Activated T-cell treated with anti-CD3 and anti-CD28 coated beads, Interleukin-2, amount 50 U/mL, for 1 hour (primary cell): ENCODE data around the gene BACH1.
A peak's percentile ranks its signal among the peaks of the same experiment; 100 is the strongest.
"Not testable (repeated sequence)": the region's sequence is repeated elsewhere in the genome, so short reads cannot be mapped to it uniquely, and the experiment has no call there.

Experiments
- DNase-seq: peaks from one replicate; pipeline ENCODE4 v3.0.0-alpha.2; 2020

The BACH1 gene

DNA sequence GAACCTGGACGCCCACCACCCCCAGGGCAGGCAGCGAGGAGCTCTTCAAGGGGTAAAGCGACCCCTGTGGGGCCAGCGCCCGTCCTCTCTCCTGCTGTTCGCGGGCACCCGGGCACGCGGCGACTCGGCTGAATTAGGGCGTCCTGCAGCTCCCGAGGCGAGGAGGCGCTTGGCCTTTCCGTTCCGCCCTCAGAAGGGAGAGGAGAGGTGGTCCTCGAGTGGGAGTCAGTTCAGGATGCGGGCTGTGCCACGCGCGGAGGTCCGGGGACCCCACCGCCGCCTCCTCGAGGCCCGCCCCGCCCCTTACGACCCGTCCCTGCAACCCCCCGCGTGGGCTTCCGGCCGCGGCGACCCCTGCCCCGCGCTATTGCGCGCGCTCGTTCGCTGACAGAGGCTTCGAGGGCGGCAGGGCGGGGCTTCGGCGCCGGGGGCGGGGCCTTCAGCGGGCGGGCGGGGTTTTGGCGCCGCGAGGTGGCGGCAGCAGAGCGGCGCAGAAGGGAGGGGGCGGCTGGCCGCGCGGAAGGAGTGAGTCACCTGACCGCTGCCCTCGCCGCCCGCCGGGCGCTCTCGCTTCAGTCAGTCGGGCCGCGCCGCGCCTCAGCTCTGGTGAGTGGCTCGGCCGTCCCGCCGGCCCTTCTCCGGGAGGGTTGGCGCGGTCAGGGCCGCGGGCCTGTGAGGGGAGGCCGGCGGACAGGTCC is at the start of gene BACH1:
Gene BACH1 (plus strand): TSS at position 575 of the 698 bp plus-strand sequence. CDS start 22,359 bp downstream, outside the sequence.
- peak; percentile 88 for DNase-seq

DNA sequence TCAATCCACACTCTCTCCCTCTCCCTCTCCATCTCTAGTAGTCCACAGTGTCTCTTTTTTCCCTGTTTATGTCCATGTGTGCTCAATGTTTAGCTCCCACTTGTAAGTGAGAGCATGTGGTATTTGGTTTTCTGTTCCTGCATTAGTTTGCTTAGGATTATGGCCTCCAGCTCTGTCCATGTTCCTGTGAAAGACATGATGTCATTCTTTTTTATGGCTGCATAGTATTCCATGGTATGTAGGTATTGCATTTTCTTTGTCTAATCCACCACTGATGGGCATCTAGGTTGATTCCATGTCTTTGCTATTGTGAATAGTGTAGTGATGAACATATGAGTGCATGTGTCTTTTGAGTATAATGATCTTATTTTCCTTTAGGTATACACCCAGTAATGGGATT is 49.4 kb upstream of the BACH1 start:
- not testable (repeated sequence) for DNase-seq

DNA sequence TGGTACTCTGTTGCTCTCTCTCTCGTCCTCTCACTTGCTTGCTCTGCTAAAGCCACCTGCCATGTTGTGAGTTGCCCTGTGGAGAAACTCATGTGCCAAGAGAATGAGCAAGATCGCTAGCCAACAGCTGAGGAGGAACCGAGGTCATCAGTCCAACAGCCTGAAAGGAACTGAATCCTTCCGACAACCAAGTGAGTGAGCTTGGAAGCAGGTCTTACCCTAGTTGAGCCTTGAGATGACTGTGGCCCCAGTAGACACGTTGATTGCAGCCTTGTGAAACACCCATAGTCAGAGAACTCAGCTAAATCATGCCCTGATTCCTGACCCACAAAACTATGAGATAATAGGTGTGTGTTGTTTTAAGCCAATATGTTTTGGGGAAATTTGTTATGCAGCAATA is 48.1 kb upstream of the BACH1 start:
- no peak for DNase-seq

DNA sequence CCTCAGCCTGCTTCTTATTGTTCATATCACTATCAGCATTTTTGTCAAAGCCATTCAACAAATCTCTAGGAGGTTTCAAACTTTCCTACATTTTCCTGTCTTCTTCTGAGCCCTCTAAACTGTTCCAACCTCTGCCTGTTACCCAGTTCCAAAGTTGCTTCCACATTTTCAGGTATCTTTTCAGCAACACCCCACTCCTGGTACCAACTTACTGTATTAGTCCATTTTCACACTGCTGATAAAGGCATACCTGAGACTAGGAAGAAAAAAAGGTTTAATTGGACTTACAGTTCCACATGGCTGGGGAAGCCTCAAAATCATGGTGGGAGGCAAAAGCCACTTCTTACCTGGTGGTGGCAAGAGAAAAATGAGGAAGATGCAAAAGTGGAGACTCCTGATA is 44.9 kb upstream of the BACH1 start:
- not testable (repeated sequence) for DNase-seq

DNA sequence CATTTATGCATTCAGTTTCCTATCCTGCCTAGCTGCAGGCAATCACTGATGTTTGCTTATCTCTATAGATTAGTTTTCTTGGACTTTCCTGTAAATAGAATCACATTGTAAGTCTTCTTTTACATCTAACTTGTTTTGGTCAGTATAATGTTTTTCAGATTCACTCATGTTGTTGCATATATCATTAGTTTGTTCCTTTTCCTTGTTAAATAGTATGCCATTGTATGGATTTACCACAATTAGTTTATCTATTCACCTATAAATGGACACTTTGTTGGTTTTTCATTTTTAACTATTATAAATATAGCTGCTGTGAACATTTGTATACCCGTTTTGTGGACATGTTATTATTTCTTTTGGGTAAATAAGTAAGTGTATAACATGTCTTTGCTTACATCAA is 44.2 kb upstream of the BACH1 start:
- no peak for DNase-seq

DNA sequence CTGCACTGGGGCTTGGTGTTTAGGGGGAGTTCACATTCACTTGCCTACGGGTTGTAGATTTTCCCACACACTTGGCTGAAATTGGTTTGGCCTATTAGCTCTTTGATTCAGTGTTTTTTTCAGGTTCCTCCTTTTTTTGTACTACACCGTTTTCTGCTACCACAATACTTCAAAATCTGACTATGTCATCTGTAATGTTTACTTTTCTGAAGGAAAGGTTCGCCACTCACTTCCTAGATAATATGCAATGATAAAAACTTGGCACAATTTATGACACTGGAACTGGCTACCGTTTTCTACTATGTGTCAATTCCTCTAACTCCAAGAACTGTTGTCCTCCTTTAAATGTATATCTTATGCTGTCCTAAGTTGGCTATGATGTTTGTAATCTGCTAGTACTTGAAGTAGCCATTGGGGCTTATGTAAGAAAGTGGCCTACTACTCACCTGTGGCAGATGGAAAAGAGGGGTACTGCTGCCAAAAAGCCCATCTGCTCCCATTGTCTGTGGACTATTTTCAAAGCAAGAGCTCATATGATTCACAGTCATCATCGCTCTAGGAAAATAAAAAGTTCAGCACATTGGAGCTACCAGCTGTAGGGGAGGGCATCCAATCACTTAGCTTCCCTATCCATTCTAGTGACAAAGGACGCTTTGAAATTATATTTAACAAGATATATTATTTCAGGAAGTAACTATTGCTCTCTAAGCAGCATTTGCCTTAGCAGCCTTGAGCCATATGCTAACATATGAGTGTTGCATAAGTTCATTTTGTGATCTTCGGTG is 42.4 kb upstream of the BACH1 start:
- no peak for DNase-seq

DNA sequence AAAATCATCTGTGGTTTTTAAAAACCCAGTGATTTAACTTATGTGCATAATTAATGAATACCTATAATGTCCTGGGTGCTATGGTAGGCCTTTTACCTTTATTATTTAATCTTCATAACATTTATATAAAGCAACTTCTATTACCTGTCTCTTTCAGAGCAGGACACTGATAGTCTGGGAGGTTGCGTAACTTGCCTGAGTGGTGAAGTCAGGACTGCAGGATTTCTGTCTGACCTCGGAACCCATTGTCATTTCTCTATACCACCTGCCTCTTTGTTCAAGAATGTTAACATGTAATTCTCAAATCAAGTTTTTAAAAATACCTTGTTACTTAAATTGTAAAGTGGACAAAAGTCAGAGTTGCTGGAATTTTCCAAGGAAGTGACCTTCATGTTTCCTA is 41.0 kb upstream of the BACH1 start:
- no peak for DNase-seq

DNA sequence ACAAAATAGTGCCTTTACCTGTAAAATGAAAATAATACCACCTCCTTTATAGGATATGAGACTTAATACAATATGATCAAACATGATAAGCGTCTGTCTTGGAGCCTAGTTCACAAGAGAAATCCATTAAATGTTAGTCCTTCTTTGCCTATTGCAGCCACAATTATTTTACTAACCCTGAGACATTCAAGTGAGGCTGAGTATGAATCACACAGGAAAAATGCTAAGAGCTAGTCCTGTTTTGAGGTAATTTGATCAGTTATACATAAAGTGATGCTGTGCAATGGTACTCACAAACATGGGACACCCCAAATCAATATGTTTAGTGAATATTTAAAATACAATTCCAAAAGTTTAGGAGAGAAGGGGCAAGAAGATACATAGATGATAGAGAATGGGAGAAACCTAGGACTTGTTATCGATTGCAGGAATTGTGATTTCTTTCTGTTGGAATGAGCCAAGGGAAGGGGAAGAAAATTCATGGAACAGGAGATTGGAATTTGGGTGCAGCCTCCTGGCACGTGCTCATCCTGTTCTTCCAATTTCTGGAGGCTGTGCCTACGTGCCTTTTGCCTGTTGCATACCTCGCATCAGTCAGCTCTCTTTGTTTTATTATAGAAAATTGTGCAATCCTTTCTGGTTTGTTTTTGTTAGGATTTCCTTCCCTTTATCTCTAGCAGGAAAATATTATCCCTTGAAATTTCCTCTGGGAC is 39.9 kb upstream of the BACH1 start:
- no peak for DNase-seq

DNA sequence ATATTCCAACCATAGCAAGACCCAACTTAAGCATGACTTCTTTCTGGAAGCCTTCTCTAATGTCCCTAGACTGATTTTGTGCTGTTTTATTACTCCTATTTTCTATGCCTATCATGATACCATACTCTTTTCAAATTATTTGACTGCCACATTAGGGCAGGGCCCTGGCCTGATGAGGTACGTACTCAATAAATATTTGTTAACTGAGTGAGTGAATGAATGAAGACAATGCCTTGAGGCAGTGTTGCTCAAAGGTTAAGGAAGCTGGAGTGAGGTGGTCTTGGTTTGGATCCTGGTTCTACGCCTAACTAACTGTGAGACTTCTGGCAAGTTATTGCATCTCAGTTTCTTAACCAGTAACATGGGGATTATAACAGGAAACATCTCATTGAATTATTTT is 38.3 kb upstream of the BACH1 start:
- no peak for DNase-seq

DNA sequence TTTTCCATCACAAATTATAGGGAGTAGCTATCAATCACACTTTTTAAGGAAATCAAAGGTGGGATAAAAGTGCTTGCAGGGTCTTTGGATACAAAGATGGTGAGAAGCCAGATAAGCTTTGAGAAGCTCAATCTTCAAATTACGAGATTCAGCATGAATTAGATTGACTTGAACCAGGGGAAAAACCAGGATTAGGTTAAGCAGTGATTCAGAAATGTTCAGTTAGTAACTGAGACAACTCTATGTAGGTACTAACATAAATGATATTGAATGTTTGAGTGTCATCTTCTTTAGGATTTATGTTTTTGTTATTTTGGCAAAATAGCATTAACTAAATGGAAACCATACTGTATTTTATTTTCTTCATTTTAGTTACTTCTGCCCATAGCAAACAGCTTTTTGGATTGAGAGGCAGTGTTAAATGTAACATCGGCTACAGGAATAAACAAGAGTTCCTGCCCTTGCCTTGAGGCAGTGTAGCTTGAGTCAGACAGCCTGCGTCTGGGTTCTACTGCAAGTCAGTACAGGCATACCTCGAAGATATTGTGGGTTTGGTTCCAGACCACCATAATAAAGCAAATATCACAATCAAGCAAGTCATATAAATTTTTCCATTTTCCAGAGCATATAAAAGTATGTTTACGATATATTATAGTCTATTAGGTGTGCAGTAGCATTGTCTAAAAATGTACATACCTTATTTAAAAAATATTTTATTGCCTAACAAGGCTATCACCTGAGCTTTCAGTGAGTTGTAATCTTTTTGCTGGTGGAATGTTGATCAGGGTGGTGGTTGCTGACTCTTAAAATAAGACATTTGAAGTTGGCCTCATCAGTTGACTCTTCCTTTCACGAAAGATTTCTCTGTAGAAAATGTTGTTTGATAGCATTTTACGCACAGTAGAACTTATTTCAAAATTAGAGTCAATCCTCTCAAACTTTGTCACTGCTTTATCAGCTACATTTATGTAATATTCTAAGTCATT is 36.9 kb upstream of the BACH1 start:
- DNase-seq: no peak

DNA sequence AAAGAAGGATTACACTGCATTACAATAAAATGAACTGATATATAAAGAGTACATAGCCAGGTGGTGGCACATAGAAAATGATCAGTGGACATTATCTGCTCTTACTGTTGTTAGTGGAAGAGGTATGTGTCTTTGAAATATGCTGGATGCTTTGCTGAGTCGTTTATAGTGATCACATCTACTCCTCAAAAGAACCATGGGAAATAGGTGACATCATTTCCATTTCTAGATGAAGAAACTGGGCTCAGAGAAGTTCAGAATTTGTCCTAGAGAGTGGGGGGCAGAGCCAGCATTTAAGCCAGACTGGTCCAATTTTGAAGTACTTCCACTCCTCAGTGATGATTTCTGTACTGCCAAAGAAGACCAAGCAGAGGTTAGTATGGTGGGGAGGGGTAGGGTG is 34.0 kb upstream of the BACH1 start:
- no peak for DNase-seq

DNA sequence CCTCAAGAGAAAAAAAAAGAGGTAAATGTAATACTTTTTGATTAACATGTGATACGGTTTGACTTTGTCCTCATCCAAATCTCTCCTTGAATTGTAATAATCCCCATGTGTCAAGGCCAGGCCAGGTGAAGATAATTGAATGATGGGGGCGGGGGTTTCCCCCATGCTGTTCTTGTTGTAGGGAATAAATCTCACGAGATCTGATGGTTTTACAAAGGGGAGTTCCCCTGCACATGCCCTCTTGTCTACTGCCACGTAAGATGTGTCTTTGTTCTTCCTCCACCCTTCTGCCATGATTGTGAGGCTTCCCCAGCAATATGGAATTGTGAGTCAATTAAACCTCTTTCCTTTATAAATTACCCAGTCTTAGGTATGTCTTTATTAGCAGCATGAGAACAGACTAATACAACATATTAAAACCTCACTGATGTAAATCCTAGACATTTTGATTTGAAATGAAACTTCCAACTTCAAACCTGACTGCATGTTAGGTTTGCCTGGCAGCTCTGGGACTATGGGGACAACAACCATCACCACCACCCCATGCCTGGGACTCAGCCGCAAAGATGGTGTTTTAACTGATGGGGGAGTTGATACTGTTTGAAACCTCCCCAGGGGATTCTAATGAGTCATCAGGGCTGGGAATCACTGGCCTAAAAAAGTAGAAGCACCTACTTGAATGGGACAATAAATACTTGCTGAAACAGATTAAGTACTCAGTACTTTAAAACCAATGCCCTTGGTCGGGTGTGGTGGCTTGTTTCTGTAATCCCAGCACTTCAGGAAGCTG is 32.8 kb upstream of the BACH1 start:
- no peak for DNase-seq

DNA sequence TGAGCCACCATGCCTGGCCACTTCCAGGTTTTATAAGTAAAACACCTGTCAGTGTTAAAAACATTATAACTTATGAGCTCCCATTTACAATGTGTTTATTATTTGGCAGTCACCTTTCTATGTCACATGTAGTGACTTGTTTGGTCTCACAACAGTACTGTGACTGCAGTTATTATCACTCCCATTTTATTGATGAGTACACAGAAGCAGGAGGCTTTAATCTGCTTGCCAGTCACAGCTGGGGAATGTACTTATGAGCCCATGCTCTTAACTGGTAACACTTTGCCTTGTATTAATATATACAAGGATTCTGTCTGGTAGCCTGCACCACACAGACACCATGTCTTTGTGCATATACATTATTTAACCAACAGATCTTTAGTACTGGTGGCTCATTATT is 31.1 kb upstream of the BACH1 start:
- DNase-seq: no peak

DNA sequence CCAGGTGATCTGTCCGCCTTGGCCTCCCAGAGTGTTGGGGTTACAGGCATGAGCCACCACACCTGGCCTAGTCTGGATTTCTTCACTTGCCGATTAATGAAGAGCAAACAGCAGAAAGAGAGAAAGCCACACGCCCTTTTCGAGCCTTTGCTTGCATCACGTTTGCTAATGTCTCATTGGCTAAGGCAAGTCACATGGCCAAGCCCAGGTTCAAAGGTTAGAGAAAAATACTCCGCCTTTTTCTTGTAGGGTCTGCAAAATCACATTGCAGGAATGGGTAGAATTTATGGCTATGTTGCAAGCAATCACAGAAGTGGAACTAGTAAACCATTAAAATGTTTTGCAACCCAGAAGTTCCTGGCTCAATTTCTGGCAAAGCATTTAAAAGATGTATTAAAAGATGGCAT is 26.8 kb upstream of the BACH1 start:
- DNase-seq: no peak

DNA sequence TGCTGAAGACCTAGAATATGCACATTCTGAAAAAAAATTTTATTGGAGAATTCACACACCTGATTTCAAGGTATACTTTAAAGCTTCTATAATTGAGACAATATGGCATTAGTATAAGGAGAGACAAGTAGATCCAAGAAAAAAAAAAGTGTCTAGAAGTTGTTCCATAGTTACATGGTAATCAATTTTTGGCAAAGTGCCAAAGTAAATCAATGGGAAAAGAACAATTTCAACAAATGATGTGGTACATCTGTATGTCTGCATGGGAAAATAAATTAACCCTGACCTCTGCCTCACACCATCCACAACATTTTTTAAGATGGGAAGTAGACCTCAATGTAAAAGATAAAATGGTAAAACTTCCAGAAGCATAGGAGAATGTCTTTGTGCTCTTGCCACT is 21.3 kb upstream of the BACH1 start:
- no peak for DNase-seq

DNA sequence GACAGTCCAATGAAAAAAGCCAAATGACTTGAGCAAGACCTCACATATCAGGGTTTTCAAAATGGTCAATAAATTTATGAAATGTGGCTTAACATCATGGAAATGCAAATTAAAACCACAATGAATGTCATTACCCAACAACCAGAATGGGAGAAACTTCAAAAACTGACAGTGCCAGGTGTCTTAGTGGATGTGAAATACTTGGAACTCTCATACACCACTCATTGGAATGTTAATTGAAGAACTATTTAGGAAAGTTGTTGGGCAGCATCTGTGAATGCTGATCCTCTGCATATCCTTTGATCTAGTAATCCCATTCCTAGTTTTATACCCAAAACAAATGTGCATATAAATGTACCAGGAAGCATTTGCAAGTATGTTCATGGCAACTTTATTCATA is 19.2 kb upstream of the BACH1 start:
- DNase-seq: no peak

DNA sequence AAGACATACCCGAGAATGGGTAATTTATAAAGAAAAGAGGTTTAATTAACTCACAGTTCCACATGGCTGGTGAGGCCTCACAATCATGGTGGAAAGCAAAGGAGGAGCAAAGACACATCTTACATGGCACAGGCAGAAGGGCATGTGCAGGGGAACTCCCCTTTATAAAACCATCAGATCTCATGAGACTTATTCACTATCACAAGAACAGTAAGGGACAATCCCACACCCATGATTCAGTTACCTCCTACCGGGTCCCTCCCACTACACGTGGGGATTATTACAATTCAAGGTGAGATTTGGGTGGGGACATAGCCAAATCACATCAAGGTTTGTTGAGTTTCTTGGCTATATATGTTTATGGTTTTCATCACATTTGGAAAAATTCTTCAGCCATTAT is 16.9 kb upstream of the BACH1 start:
- DNase-seq: not testable (repeated sequence)

DNA sequence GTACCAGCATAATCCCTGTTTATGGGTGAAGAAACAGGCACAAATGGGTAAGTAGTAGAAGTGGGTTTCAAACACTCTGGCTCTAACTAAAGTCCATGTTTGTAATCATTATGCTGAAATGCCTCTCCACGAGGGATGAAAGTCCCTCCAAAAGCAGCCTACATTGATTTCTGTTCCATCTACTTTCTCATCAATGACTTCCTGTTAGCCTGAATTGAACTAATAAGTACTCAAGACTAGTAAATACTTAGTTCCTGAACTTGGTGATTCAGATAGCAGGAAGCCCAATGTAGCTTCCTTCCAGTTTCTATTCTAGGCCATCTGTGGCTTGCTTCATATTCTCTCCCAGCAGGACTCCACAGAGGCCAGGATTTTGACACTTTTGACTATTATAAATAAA is 11.3 kb upstream of the BACH1 start:
- DNase-seq: no peak

DNA sequence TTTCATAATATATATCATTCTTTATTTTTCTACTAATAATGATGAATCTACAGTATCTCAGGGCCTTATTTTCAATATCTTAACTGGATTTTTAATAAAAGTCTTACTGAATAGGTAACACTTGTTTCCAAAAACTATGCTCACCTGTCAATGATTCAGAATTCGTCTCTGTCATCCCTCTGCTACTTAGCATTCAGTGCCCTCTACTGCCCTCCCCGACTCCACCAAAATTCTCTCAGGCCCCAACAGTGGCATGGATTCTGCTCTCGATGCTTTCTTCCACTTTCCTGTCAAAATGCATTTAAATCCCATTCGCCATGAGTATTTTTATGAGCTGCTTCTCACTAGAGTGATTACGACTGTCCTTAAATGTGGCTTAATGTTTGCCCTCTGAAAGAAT is 10.5 kb upstream of the BACH1 start:
- DNase-seq: no peak

DNA sequence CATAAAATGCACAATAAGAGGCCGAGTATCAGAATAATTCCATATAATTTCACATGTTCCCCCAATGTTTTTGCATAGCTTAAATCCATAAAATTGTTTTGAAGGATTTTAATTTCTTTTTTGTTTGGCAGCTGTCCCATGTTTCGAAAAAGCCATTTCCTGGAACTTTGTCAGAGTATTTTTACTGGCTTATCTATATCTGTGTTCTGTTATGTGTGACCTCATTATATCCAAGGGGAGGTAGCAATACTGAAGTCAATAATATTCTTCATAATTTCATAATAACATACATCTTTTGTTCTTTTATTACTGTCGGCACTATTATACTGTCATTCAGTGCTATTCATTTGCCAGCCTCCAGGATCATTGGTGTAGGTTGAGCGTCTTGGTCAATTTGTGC is 9.4 kb upstream of the BACH1 start:
- no peak for DNase-seq

DNA sequence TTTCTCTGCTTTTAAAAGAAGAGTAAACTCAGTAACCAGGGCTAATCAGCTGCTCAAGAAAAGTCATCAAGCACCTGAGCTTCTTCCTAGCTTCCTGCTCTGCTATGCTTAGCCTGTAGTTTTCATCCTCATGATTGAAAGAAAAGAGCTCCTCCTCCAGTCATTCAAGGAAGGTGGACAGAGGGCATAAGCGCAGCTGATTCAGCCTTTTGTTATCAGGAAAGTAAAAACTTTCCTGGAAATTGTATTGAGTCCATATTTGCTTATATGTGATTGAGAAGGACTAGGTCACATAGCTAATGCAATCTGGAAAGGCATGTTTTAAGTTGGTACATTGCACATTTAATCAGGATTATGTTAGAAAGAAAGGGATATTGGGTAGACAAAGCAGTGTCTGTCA is 8.5 kb upstream of the BACH1 start:
- DNase-seq: no peak

DNA sequence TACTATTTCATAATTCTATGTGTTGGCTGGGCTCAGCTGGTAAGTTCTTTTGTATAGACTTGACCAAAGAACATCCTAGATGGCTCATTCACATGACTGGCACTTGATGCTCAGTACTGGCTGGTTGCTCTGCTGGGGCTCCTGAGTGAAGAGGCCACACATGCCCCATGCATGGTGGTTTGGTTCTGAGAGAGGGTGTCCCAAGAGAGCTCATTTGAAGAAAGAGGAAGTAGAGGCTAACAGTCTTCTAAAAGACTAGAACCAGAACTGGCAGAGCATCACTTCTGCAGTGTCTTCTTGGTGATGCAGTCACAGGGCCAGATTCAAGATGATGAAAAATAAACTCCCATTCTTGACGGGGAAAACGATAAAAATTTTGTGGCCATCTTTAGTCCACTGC is 5.2 kb upstream of the BACH1 start:
- no peak for DNase-seq
